Measurements from ENCODE around the gene NCAPG2. TPM values are rescaled to one million over a fixed set of nuclear protein-coding genes. Genes with fewer than 3 reads are reported as not detected.

Gene NCAPG2
- total RNA-seq, 1 donor from 2014 or later: 8.2 TPM

DNA sequence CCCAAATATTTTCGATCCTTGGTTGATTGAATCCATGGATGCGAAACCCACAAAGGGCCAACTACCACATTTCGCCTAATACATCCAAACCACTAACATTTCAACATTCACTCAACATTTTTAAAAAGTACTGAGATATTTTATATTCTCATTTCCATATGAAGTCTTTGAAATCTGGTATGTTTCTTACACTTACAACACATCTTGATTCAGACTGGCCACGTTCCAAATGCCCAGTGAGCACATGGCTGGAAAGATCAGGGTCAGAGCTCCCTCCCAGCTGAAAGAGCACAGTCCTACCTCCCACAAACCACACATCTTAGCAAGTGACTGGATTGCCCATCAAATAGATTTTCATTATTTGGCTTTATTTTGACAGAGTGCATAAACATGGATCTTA lies 18.9 kb downstream of the NCAPG2 start:
- ATAC-seq (ENCODE audit: low read depth): no peak
- POLR2A ChIA-PET: no interaction called here
- intact Hi-C loops (cut with micrococcal nuclease): no loop called here
- H3K36me3 Mint-ChIP-seq (ENCODE audit: low read depth): peaks cover 13% of the 10 kb centered on the region
- no peaks in the 10 kb centered on the region for H3K27me3 Mint-ChIP-seq
- CTCF ChIA-PET: no interaction called here
- DNase-seq: no peak
- H3K4me1 Mint-ChIP-seq: no peaks in the 10 kb centered on the region
- TF ChIP-seq, protein P1, sequence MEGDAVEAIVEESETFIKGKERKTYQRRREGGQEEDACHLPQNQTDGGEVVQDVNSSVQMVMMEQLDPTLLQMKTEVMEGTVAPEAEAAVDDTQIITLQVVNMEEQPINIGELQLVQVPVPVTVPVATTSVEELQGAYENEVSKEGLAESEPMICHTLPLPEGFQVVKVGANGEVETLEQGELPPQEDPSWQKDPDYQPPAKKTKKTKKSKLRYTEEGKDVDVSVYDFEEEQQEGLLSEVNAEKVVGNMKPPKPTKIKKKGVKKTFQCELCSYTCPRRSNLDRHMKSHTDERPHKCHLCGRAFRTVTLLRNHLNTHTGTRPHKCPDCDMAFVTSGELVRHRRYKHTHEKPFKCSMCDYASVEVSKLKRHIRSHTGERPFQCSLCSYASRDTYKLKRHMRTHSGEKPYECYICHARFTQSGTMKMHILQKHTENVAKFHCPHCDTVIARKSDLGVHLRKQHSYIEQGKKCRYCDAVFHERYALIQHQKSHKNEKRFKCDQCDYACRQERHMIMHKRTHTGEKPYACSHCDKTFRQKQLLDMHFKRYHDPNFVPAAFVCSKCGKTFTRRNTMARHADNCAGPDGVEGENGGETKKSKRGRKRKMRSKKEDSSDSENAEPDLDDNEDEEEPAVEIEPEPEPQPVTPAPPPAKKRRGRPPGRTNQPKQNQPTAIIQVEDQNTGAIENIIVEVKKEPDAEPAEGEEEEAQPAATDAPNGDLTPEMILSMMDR (IDR thresholded peaks at IDR 0.05): no peak
- H3K27ac Mint-ChIP-seq: no peak overlapping the region
- no peaks in the 10 kb centered on the region for H3K9me3 Mint-ChIP-seq
- no peak overlapping the region for H3K4me3 Mint-ChIP-seq

DNA sequence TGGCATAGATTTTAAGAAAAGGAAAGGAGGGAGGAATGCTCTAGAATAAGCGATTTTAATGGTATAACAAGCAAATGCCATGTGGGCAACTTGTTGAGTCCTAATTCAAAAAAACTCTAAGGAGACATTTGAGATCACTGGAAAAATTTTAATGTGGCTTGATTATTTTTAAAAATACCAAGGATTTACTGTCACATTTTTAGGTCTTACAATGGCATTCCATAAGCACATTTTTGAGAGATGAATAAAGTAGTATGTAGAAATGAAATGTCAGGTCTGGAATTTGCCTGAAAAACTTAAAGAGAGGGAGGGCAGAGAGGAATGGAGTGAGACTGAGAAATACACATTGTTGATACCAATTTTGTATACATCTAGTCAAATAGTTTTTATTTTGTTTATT lies 20.3 kb downstream of the NCAPG2 start:
- no peak for DNase-seq
- intact Hi-C loops (cut with micrococcal nuclease): no loop called here
- Mint-ChIP-seq H3K27ac (no peak overlapping the region), H3K27me3 (no peaks in the 10 kb centered on the region), H3K9me3 (no peaks in the 10 kb centered on the region), H3K4me1 (no peaks in the 10 kb centered on the region), H3K36me3 (ENCODE audit: low read depth) (peaks cover 16% of the 10 kb centered on the region), H3K4me3 (no peak overlapping the region)
- CTCF ChIA-PET: no interaction called here
- POLR2A ChIA-PET: no interaction called here
- ATAC-seq (ENCODE audit: low read depth): no peak
- TF ChIP-seq, protein P1 (IDR thresholded peaks at IDR 0.05): no peak

DNA sequence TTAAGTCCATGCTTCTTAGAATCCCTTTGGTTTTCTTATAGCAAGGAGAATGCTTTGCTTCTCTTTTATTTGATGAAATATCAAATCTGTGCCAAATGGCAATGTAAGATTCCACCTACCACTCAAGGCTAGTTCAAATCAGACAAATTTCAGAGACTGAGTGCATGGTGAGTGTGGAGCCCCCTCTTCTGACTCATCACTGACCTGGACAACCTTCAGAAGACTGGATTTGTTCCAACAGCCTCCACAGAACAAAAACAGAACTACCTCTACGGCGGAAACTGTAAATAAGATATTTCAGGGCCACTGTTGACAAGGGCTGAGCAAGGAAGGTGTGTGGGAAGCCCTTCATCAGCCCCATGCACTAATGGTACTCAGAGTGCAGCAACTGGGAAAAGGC lies 21.1 kb downstream of the NCAPG2 start:
- Mint-ChIP-seq H3K36me3 (ENCODE audit: low read depth) (peaks cover 16% of the 10 kb centered on the region), H3K27me3 (no peaks in the 10 kb centered on the region), H3K4me3 (no peak overlapping the region), H3K27ac (no peak overlapping the region), H3K4me1 (no peaks in the 10 kb centered on the region), H3K9me3 (no peaks in the 10 kb centered on the region)
- TF ChIP-seq, protein P1 (IDR thresholded peaks at IDR 0.05): no peak
- ChIA-PET POLR2A (no interaction called here), CTCF (no interaction called here)
- ATAC-seq (ENCODE audit: low read depth) (no peak), DNase-seq (no peak)
- intact Hi-C loops (cut with micrococcal nuclease): no loop called here

DNA sequence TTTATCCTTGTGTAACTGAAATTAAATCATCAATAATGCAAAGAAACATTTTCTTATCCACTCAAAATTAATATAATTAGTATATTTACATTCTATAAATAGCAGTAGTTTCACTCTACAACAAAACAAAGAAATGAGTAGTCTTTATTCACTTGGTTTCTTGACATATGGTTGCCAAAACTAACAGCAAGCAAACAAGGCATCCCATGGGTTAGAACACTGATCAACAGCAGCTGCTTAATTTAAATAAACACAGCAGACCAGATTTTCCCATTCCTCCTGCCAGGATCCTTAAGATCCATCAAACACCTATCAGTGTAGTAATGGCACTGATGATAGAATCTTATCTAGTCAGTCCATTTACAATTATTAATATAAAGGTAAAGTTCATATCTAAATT lies 22.1 kb downstream of the NCAPG2 start:
- Mint-ChIP-seq H3K4me3 (no peak overlapping the region), H3K27me3 (no peaks in the 10 kb centered on the region), H3K36me3 (ENCODE audit: low read depth) (peaks cover 11% of the 10 kb centered on the region), H3K27ac (no peak overlapping the region), H3K9me3 (no peaks in the 10 kb centered on the region), H3K4me1 (no peaks in the 10 kb centered on the region)
- ChIA-PET POLR2A (no interaction called here), CTCF (no interaction called here)
- TF ChIP-seq, protein P1 (IDR thresholded peaks at IDR 0.05): no peak
- no peak for ATAC-seq (ENCODE audit: low read depth)
- intact Hi-C loops (cut with micrococcal nuclease): no loop called here
- no peak for DNase-seq

DNA sequence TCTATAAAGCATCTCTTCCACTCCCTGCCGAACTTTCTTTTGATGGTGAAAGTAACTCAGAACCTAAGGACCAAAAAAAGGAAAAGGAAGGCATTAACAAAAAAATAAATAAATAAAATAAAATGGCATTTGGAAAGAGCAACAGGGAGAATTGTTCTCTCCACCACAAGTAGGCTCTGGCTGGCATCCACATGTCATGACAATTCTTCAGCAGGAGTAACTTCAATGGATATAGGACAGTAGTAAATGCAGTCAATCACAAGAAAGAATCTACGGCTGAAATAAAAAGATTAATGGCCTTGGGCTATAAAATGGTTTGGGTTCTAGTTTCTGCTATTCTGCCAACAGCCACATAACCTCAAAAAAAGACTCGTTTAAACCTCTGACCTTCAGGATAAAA lies 23.9 kb downstream of the NCAPG2 start:
- Mint-ChIP-seq H3K4me1 (no peaks in the 10 kb centered on the region), H3K4me3 (no peak overlapping the region), H3K9me3 (no peaks in the 10 kb centered on the region), H3K36me3 (ENCODE audit: low read depth) (peaks cover 9% of the 10 kb centered on the region), H3K27me3 (no peaks in the 10 kb centered on the region), H3K27ac (no peak overlapping the region)
- ATAC-seq (ENCODE audit: low read depth) (no peak), DNase-seq (no peak)
- POLR2A ChIA-PET: no interaction called here
- intact Hi-C loops (cut with micrococcal nuclease): no loop called here
- CTCF ChIA-PET: no interaction called here
- TF ChIP-seq, protein P1 (IDR thresholded peaks at IDR 0.05): no peak
